ENCODE data around the gene SREK1.
"Not testable (repeated sequence)": the region's sequence is repeated elsewhere in the genome, so short reads cannot be mapped to it uniquely, and the experiment has no call there.

Gene SREK1

DNA sequence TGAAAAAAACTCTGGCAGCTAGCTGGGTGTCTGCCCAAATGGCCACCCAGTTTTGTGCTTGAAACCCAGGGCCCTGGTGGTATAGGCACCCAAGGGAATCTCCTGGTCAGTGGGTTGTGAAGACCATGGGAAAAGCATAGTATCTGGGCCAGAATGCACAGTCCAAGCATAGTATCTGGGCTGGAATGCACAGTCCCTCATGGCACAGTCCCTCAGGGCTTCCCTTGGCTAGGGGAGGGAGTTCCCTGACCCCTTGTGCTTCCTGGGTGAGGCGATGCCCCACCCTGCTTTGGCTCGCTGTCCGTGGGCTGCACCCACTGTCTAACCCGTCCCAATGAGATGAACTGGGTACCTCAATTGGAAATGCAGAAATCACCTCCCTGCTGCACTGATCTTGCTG, 78.8 kb downstream of the SREK1 start:
- DNase-seq: not testable (repeated sequence)

GRCh38 chr5:66223637-66224036, 79.5 kb downstream of the SREK1 start:
- DNase-seq: no peak

DNA sequence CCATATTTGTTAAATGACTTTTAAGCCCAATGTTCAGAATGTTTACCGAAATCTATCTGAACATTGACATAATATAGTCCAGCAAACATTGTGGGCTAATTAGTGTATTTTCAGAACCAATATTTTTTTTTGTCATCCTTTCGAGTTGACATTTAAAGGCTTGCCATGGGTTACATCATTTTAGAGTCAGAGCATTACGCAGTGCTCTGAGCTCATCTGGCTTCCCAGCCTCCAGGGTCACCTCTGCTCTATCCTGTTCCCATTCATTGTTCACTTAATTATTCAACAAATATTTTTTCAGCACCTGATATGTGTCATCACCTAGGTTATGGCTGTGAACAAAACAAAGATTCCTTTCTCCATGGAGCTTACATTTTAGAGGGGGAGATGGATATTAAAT, 80.2 kb downstream of the SREK1 start:
- no peak for DNase-seq

GRCh38 chr5:66224773-66225553, 80.9 kb downstream of the SREK1 start:
- no peak for DNase-seq

GRCh38 chr5:66230551-66230950, 86.5 kb downstream of the SREK1 start:
- DNase-seq: no peak

- no peak for DNase-seq
Observed at GRCh38 chr5:66231508-66231907, 87.4 kb downstream of the SREK1 start.

- no peak for DNase-seq
Observed at GRCh38 chr5:66232275-66232674, 88.2 kb downstream of the SREK1 start.

- no peak for DNase-seq
Observed at GRCh38 chr5:66232706-66233445, 88.8 kb downstream of the SREK1 start.

All from activated naive CD4-positive, alpha-beta T cell treated with anti-CD3 and anti-CD28 coated beads, Interleukin-2, amount 50 U/mL, for 16 hours (primary cell).